ENCODE results near the gene MAGEA2B.
"Not testable (repeated sequence)": the region's sequence is repeated elsewhere in the genome, so short reads cannot be mapped to it uniquely, and the experiment has no call there.

The MAGEA2B gene

DNA sequence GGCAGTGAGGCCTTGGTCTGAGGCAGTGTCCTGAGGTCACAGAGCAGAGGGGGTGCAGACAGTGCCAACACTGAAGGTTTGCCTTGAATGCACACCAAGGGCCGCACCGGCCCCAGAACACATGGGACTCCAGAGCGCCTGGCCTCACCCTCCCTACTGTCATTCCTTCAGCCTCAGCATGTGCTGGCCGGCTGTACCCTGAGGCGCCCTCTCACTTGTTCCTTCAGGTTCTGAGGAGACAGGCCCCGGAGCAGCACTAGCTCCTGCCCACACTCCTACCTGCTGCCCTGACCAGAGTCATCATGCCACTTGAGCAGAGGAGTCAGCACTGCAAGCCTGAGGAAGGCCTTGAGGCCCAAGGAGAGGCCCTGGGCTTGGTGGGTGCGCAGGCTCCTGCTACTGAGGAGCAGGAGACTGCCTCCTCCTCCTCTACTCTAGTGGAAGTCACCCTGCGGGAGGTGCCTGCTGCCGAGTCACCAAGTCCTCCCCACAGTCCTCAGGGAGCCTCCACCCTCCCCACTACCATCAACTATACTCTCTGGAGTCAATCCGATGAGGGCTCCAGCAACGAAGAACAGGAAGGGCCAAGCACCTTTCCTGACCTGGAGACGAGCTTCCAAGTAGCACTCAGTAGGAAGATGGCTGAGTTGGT, 21.6 kb downstream of the MAGEA2B start:
- ATAC-seq (no peak), DNase-seq (no peak)

DNA sequence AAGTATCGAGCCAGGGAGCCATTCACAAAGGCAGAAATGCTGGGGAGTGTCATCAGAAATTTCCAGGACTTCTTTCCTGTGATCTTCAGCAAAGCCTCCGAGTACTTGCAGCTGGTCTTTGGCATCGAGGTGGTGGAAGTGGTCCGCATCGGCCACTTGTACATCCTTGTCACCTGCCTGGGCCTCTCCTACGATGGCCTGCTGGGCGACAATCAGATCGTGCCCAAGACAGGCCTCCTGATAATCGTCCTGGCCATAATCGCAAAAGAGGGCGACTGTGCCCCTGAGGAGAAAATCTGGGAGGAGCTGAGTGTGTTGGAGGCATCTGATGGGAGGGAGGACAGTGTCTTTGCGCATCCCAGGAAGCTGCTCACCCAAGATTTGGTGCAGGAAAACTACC, 22.1 kb downstream of the MAGEA2B start:
- H3K4me3 Mint-ChIP-seq; H3K36me3 Mint-ChIP-seq (ENCODE audit: low read depth); H3K9me3 Mint-ChIP-seq; ATAC-seq; DNase-seq; H3K4me1 Mint-ChIP-seq; H3K27ac Mint-ChIP-seq; H3K27me3 Mint-ChIP-seq: not testable (repeated sequence)

More for the DNA sequence above, 21.6 kb downstream of the MAGEA2B start:
- H3K4me3 Mint-ChIP-seq = no peak overlapping the region
- H3K36me3 Mint-ChIP-seq (ENCODE audit: low read depth) = no peaks in the 10 kb centered on the region
- H3K9me3 Mint-ChIP-seq = no peaks in the 10 kb centered on the region
- H3K4me1 Mint-ChIP-seq = no peaks in the 10 kb centered on the region
- no peak overlapping the region for H3K27ac Mint-ChIP-seq
- H3K27me3 Mint-ChIP-seq = no peaks in the 10 kb centered on the region

- no peaks in the 10 kb centered on the region for H3K36me3 Mint-ChIP-seq (ENCODE audit: low read depth)
- DNase-seq = no peak
- H3K27ac Mint-ChIP-seq = no peak overlapping the region
Measured at GRCh38 chrX:152738560-152738959, 24.1 kb downstream of the MAGEA2B start.

GRCh38 chrX:152753686-152754650, 39.5 kb downstream of the MAGEA2B start, which contains the start of gene MAGEA2:
TSS of gene MAGEA2 (minus strand) at chrX:152753842. CDS start at chrX:152751363, 2,479 bp downstream.
- H3K27ac Mint-ChIP-seq, DNase-seq, ATAC-seq: not testable (repeated sequence)

More at GRCh38 chrX:152738560-152738959, 24.1 kb downstream of the MAGEA2B start:
- Mint-ChIP-seq H3K4me3 (no peak overlapping the region), H3K4me1 (no peaks in the 10 kb centered on the region), H3K9me3 (no peaks in the 10 kb centered on the region), H3K27me3 (no peaks in the 10 kb centered on the region)
- no peak for ATAC-seq

GRCh38 chrX:152754871-152755270, 40.4 kb downstream of the MAGEA2B start:
- not testable (repeated sequence) for H3K4me3 Mint-ChIP-seq; H3K27ac Mint-ChIP-seq; H3K9me3 Mint-ChIP-seq; DNase-seq; ATAC-seq; H3K27me3 Mint-ChIP-seq; H3K4me1 Mint-ChIP-seq; H3K36me3 Mint-ChIP-seq (ENCODE audit: low read depth)

More at GRCh38 chrX:152753686-152754650, 39.5 kb downstream of the MAGEA2B start, which contains the start of gene MAGEA2:
- H3K4me1 Mint-ChIP-seq; H3K36me3 Mint-ChIP-seq (ENCODE audit: low read depth); H3K27me3 Mint-ChIP-seq; H3K4me3 Mint-ChIP-seq; H3K9me3 Mint-ChIP-seq: not testable (repeated sequence)

DNA sequence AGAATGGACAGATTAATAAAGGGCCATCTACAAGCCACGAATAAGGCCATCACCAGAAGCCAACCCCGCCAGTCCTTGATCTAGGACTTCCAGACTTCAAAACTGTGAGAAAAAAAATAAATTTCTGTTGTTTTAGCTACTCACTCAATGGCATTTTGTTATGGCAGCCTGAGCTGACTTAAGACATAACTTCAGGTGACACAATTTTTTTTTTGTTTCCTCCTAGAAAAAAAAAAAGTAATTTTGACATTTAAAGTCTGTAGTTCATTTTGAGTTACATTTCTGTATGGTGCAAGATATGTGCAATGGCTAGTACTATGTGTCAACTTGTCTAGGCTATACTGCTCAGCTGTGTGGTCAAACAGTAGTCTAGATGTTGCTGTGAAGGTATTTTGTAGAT, 44.5 kb downstream of the MAGEA2B start, which contains the start of gene CSAG3:
Gene CSAG3, plus strand, starts transcription at position 301 of the 400 bp plus-strand sequence.
- not testable (repeated sequence) for H3K4me3 Mint-ChIP-seq; H3K27ac Mint-ChIP-seq; H3K36me3 Mint-ChIP-seq (ENCODE audit: low read depth); ATAC-seq; H3K9me3 Mint-ChIP-seq; DNase-seq; H3K27me3 Mint-ChIP-seq; H3K4me1 Mint-ChIP-seq

DNA sequence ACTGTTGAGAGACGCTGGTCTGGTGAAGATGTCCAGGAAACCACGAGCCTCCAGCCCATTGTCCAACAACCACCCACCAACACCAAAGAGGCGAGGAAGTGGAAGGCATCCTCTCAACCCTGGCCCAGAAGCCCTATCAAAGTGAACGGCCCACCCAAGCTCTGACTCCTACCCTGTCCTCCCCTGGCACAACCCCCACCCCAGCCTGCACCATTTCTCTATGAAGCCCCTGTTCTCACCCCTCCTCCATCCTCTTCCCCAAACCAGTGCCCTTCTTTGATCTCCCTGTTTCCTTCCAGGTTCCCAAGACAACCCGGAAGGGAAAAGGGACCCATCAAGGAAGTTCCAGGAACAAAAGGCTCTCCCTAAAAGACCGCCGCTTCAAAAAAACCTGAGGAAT, 45.1 kb downstream of the MAGEA2B start:
- not testable (repeated sequence) for H3K4me3 Mint-ChIP-seq; H3K27ac Mint-ChIP-seq; H3K27me3 Mint-ChIP-seq; H3K9me3 Mint-ChIP-seq; DNase-seq; H3K4me1 Mint-ChIP-seq; ATAC-seq; H3K36me3 Mint-ChIP-seq (ENCODE audit: low read depth)

GRCh38 chrX:152761582-152761981, 47.2 kb downstream of the MAGEA2B start:
- H3K4me3 Mint-ChIP-seq; H3K9me3 Mint-ChIP-seq; H3K27ac Mint-ChIP-seq; H3K4me1 Mint-ChIP-seq; H3K36me3 Mint-ChIP-seq (ENCODE audit: low read depth); ATAC-seq; H3K27me3 Mint-ChIP-seq; DNase-seq: not testable (repeated sequence)

GRCh38 chrX:152766562-152766961, 52.1 kb downstream of the MAGEA2B start:
- H3K9me3 Mint-ChIP-seq = not testable (repeated sequence)

More at GRCh38 chrX:152766562-152766961, 52.1 kb downstream of the MAGEA2B start:
- ATAC-seq; H3K4me3 Mint-ChIP-seq; H3K4me1 Mint-ChIP-seq; H3K27ac Mint-ChIP-seq; DNase-seq; H3K36me3 Mint-ChIP-seq (ENCODE audit: low read depth); H3K27me3 Mint-ChIP-seq: not testable (repeated sequence)

Data from activated naive CD8-positive, alpha-beta T cell treated with anti-CD3 and anti-CD28 coated beads, Interleukin-2, amount 50 U/mL, for 24 hours (primary cell).